Erythroblast (primary cell): Measurements from ENCODE around the gene ANKFN1.

ENCODE experiments used
- GATA1 ChIP-seq: IDR thresholded peaks from 2 replicates; pipeline ENCODE4 v1.6.1; 2011; ENCODE audit warnings: low read depth, mild to moderate bottlenecking, control low read depth, low read length, moderate library complexity
- POLR2A ChIP-seq: IDR thresholded peaks from 2 replicates; pipeline ENCODE4 v1.6.1; 2011; ENCODE audit warnings: mild to moderate bottlenecking, low read length

DNA sequence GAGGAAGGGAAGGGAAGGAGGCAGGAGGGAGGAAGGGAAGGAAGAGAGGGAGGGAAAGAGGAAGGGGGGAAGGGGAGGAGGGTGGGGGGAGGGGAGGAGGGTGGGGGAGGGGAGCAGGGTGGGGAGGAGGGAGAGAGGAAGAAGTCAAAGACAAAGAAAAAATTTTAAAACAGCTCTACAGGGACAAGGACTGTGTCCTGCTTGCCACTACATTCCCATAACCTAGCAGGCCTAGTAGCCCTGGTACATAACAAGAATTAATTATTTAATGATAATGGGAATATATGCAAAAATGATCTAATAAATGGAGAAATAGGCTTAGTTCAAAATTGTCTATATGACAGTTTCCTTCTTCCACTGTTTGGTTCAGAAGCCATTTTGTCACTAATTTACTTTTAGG is 392.7 kb downstream of the ANKFN1 start:
- TF ChIP-seq POLR2A (no peak), GATA1 (no peak)
